OCI-LY7 (cell line): Measurements from ENCODE around the gene HNMT.

Experiments used
- CTCF ChIP-seq: fragments of 200-600 bp; sonication (generic); conservative IDR thresholded peaks from 2 replicates; pipeline ENCODE4 v1.5.1; 2014; ENCODE audit warnings: mild to moderate bottlenecking, antibody characterized with exemption, low read length, moderate library complexity, mixed read lengths
- EZH2phosphoT487 ChIP-seq: fragments of 200-600 bp; sonication (generic); IDR thresholded peaks from 2 replicates; pipeline ENCODE4 v1.6.1; 2018; ENCODE audit warnings: low read depth, borderline replicate concordance, mild to moderate bottlenecking, mixed run types, antibody characterized with exemption, low read length, moderate library complexity, mixed read lengths

- no peak for TF ChIP-seq CTCF
- TF ChIP-seq EZH2phosphoT487: no peak
Observed at GRCh38 chr2:138032334-138032733, 68.1 kb downstream of the HNMT start.
